Suppressor macrophage treated with lipopolysaccharide for 1 hour (primary cell): ENCODE data around the gene MRPL47.

ENCODE experiments used
- DNase-seq, 3 donors: peaks; one replicate each; pipeline ENCODE4 v3.0.0-alpha.2; 2020 to 2022

Gene MRPL47

GRCh38 chr3:179590669-179591068 lies 13.8 kb downstream of the MRPL47 start:
- DNase-seq = no peak

DNA sequence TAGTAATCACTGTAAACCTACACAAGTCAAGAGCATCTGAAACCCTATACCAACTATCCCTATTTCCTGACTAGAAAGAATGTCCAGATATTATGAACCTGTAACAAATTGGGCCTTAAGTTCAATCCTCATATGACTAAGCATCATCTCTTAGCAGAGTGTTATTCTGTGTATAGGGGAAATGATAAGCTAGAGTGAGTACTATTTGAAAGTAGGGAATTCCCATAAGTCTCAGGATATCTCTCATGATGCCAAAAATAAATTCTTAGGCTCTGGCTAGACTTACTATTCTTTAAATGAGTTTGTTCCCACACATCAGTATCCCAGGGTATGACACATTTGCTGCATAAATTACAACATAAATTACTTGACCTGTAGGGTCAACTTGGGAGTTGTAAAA lies 15.3 kb downstream of the MRPL47 start:
- DNase-seq = peak; percentile 15 to 67 (median 31)

DNA sequence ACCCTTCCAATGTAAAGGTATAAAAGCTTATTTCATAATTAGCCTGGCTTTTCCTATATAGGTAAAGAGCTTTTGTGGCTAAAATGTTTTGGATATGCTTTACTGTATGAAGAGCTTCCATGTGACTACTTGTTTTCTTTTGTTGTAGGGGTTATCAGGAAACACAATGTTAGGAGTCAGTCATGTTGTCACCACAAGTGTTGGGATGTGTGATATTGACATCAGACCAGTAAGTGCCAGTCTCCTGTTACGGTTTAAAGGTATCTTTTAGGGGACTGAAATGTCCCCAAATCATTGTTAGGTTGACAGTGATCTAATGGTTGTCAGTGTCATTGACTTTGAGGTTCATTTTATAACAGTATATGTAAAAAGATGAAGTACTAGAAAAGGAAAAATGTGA lies 23.4 kb downstream of the MRPL47 start:
- no peak for DNase-seq

- DNase-seq = no peak
These were observed 38.9 kb downstream of the MRPL47 start for GRCh38 chr3:179565496-179565895.

DNA sequence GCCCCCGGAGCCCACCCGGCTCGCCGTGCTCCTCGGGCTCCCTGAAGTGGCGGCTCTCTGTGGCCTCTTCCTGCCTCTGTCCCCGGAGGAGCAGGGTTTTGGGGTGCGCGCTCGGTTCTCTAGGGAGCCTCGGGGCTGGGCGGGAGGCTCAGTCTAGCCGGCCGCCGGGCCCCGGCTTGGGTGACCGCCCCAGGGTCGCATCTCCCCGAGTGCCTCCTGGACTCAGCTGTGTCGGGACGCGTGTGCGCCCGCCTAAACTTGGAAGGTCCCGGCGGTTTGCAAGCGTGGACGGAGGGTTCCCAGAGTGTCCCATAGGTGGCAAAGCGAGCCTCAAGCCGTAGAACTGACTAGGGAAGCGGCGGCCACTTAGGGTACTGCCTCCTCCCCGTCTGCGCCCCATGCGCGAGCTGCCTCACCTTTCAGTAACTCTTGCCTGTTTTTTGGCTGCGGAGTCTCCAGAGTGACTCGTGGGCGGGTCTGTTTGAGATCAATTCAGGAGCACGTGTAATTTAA lies 41.1 kb downstream of the MRPL47 start:
- peak; percentile 89 to 92 (median 89) for DNase-seq

GRCh38 chr3:179562591-179563270 lies 41.7 kb downstream of the MRPL47 start, which contains the start of gene ACTL6A:
Gene ACTL6A (plus strand): TSS chr3:179562926. CDS start chr3:179563093, 167 bp downstream.
- DNase-seq = peak; percentile 99 to 100 (median 99)

GRCh38 chr3:179560791-179561190 lies 43.6 kb downstream of the MRPL47 start:
- no peak for DNase-seq

GRCh38 chr3:179558742-179559364 lies 45.6 kb downstream of the MRPL47 start:
- peak; percentile 79 to 86 (median 84) for DNase-seq

- no peak for DNase-seq
These were observed 52.9 kb downstream of the MRPL47 start for GRCh38 chr3:179551349-179552105.

- DNase-seq = no peak
These were observed 57.6 kb downstream of the MRPL47 start for GRCh38 chr3:179546814-179547241.

DNA sequence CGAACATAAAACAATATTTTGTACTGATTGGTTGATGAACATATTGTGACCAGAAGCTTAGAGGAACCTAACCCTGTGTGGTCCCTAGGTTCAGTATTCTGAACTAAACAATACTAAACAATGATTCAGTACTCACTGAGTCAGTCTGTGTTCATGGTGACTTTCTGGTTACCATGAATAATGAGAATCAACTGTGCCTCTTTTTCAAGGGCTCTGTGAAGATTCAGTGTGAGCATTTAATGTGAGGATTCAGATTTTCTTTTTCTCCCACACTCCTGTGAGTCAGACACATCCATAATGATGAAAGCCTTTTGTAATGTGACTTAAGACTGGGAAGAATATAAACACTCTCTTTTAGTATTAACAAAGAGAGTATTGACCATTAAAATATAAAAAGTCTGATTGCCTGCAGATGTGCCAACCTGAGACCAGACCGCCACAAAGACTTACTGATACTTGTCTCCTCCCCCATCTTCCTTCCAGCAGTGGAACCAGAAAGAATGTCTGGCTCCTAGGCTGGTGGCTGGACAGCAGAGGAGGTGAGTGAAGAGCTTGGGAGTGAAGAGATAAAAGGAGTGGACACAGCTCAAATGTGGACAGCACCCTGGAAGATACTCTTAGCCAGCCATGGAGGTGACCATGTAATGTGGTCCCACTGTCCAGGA lies 59.3 kb downstream of the MRPL47 start:
- DNase-seq = peak; percentile 31 to 81 (median 58)

DNA sequence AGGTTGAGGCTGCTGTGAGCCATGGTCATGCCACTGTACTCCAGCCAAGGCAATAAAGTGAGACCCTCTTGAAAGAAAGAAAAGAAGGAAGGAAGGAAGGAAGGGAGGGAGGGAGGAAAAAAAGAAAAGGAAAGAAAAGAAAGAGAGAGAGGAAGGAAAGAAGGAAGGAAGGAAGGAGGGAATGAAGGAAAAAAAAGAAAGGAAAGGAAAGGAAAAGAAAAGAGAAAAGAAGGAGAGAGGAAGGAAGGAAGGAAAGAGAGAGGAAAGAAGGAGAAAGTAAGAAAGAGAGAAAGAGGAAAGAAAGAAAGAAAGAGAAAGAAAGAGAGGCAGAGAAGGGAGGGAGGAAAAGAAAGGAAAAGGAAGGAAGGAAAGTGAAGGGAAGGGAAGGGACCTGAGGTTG lies 62.1 kb downstream of the MRPL47 start:
- no peak for DNase-seq

GRCh38 chr3:179541596-179541995 lies 62.8 kb downstream of the MRPL47 start:
- no peak for DNase-seq

- DNase-seq = no peak
These were observed 63.3 kb downstream of the MRPL47 start for GRCh38 chr3:179541094-179541493.
